OCI-LY1 (cell line): ENCODE results near the gene NKX1-1.

Experiments
- H2AFZ ChIP-seq: fragments of 200-600 bp; sonication (generic), shearing (Covaris generic); 2 replicates; pipeline ENCODE4 v1.6.0; 2014; ENCODE audit warnings: antibody characterized with exemption, mild to moderate bottlenecking, low read length
- H3F3A ChIP-seq: fragments of 200-600 bp; sonication (generic), shearing (Covaris generic); 2 replicates; pipeline ENCODE4 v1.6.0; 2014; ENCODE audit warnings: mild to moderate bottlenecking, antibody characterized with exemption, low read length, moderate library complexity; ENCODE audit not compliant: insufficient read depth
- H3K27ac ChIP-seq: fragments of 200-600 bp; sonication (generic); 2 replicates; pipeline ENCODE4 v1.5.1; 2014; ENCODE audit warnings: low read length, mixed run types, mild to moderate bottlenecking, low read depth; ENCODE audit not compliant: poor library complexity, severe bottlenecking
- H3K27me3 ChIP-seq: fragments of 200-600 bp; sonication (generic); 2 replicates; pipeline ENCODE4 v1.6.0; 2014; ENCODE audit warnings: antibody characterized with exemption, mild to moderate bottlenecking, low read length, moderate library complexity; ENCODE audit not compliant: insufficient read depth
- H3K36me3 ChIP-seq: fragments of 200-600 bp; sonication (generic); 2 replicates; pipeline ENCODE4 v1.6.1; 2014; ENCODE audit warnings: mild to moderate bottlenecking, antibody characterized with exemption, low read length, moderate library complexity, mixed read lengths; ENCODE audit not compliant: insufficient read depth
- H3K4me1 ChIP-seq: fragments of 200-600 bp; sonication (generic); 2 replicates; pipeline ENCODE4 v1.5.1; 2014; ENCODE audit warnings: mild to moderate bottlenecking, low read length, moderate library complexity; ENCODE audit not compliant: insufficient read depth, severe bottlenecking
- H3K4me2 ChIP-seq: fragments of 200-600 bp; sonication (generic), shearing (Covaris generic); 2 replicates; pipeline ENCODE4 v1.6.1; 2014; ENCODE audit warnings: low read length
- H3K4me3 ChIP-seq: fragments of 200-600 bp; sonication (generic); 2 replicates; pipeline ENCODE4 v1.5.1; 2014; ENCODE audit warnings: low read length, low read depth, mild to moderate bottlenecking, mixed read lengths; ENCODE audit not compliant: poor library complexity, severe bottlenecking
- H3K79me2 ChIP-seq: fragments of 200-600 bp; shearing (Covaris generic); 2 replicates; pipeline ENCODE4 v1.6.1; 2016; ENCODE audit warnings: mixed run types, low read length, mixed read lengths; ENCODE audit not compliant: insufficient read depth
- H3K9ac ChIP-seq: fragments of 200-600 bp; sonication (generic), shearing (Covaris generic); 2 replicates; pipeline ENCODE4 v1.6.1; 2014; ENCODE audit warnings: mild to moderate bottlenecking, low read length, mixed read lengths
- H3K9me2 ChIP-seq: fragments of 200-600 bp; sonication (generic), shearing (Covaris generic); 2 replicates; pipeline ENCODE4 v1.6.1; 2014; ENCODE audit warnings: low read depth, mild to moderate bottlenecking, low read length, mixed read lengths
- H3K9me3 ChIP-seq: fragments of 200-600 bp; shearing (Covaris generic); 2 replicates; pipeline ENCODE4 v1.6.1; 2014; ENCODE audit warnings: low read length, mixed read lengths
- H4K20me1 ChIP-seq: fragments of 200-600 bp; sonication (generic), shearing (Covaris generic); 2 replicates; pipeline ENCODE4 v1.6.0; 2016; ENCODE audit warnings: mild to moderate bottlenecking, low read length; ENCODE audit not compliant: insufficient read depth
- EZH2 ChIP-seq: fragments of 200-600 bp; sonication (generic), shearing (Covaris generic); IDR thresholded peaks from 2 replicates; pipeline ENCODE4 v1.8.0; 2017; ENCODE audit warnings: borderline replicate concordance, mixed run types, mild to moderate bottlenecking, antibody characterized with exemption, low read length, moderate library complexity, mixed read lengths
- TF ChIP-seq, protein P1 (sequence below): fragments of 200-600 bp; sonication (generic), shearing (Covaris generic); IDR thresholded peaks from 2 replicates; pipeline ENCODE4 v1.5.1; 2017; ENCODE audit warnings: mild to moderate bottlenecking, antibody characterized with exemption, low read length, moderate library complexity, mixed read lengths

Gene NKX1-1

DNA sequence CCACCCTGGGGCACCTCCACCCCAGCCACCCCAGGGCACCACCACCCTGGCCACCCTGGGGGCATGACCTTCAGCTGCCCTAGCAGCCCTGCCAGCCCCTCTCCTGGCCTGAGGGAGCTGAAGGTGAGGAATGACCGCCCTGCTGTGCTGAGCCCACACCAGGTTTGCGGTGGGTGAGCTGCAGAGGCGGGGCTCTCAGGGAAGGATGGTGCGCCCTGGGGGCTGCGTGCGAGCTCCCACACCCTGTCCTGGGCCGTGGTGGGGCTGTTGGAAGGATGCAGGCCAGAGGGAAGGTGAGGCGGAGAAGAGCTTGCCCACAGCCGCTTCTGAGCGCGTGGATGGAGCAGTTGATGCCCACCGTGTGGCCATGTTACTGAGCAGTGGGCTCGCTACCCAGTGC is 41.5 kb downstream of the NKX1-1 start:
- Histone ChIP-seq H3K9me3 (no peaks in the 10 kb centered on the region), H3K36me3 (no peaks in the 10 kb centered on the region)

DNA sequence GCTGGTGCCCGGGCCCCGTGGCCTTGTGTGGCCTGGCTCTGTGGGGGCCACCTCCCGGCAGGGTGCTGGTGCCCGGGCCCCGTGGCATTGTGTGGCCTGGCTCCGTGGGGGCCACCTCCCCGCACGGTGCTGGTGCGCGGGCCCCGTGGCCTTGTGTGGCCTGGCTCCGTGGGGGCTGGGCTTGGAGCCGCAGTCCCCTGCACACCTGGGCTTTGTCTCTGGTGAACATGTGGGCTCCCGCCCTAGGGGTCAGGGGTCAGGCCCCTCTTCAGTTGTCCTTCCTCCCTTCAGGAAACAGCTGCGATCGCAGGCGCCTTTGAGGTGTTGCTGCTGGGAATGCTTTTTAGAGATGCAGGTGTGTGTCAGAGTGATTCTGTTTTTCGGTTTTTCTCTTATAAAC is 42.0 kb downstream of the NKX1-1 start:
- Histone ChIP-seq H3K9me3 (no peaks in the 10 kb centered on the region), H2AFZ (no peak overlapping the region), H3K9me2 (no peaks in the 10 kb centered on the region), H4K20me1 (no peaks in the 10 kb centered on the region), H3K79me2 (no peaks in the 10 kb centered on the region), H3K4me2 (no peak overlapping the region), H3K4me1 (no peaks in the 10 kb centered on the region), H3F3A (no peaks in the 10 kb centered on the region), H3K9ac (no peak overlapping the region), H3K27ac (no peak overlapping the region), H3K36me3 (no peaks in the 10 kb centered on the region), H3K4me3 (no peak overlapping the region), H3K27me3 (no peaks in the 10 kb centered on the region)
- no peak for TF ChIP-seq EZH2
- TF ChIP-seq, protein P1, sequence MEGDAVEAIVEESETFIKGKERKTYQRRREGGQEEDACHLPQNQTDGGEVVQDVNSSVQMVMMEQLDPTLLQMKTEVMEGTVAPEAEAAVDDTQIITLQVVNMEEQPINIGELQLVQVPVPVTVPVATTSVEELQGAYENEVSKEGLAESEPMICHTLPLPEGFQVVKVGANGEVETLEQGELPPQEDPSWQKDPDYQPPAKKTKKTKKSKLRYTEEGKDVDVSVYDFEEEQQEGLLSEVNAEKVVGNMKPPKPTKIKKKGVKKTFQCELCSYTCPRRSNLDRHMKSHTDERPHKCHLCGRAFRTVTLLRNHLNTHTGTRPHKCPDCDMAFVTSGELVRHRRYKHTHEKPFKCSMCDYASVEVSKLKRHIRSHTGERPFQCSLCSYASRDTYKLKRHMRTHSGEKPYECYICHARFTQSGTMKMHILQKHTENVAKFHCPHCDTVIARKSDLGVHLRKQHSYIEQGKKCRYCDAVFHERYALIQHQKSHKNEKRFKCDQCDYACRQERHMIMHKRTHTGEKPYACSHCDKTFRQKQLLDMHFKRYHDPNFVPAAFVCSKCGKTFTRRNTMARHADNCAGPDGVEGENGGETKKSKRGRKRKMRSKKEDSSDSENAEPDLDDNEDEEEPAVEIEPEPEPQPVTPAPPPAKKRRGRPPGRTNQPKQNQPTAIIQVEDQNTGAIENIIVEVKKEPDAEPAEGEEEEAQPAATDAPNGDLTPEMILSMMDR = no peak

More for the DNA sequence above, 41.5 kb downstream of the NKX1-1 start:
- no peak overlapping the region for H3K4me2 ChIP-seq
- H2AFZ ChIP-seq = no peak overlapping the region
- H3K27ac ChIP-seq = no peak overlapping the region
- TF ChIP-seq, protein P1 = no peak
- TF ChIP-seq EZH2 = no peak
- H3K9me2 ChIP-seq = no peaks in the 10 kb centered on the region
- H3K9ac ChIP-seq = no peak overlapping the region
- no peaks in the 10 kb centered on the region for H3K79me2 ChIP-seq
- H4K20me1 ChIP-seq = no peaks in the 10 kb centered on the region
- H3K27me3 ChIP-seq = no peaks in the 10 kb centered on the region
- H3K4me3 ChIP-seq = no peak overlapping the region
- H3K4me1 ChIP-seq = no peaks in the 10 kb centered on the region
- no peaks in the 10 kb centered on the region for H3F3A ChIP-seq

DNA sequence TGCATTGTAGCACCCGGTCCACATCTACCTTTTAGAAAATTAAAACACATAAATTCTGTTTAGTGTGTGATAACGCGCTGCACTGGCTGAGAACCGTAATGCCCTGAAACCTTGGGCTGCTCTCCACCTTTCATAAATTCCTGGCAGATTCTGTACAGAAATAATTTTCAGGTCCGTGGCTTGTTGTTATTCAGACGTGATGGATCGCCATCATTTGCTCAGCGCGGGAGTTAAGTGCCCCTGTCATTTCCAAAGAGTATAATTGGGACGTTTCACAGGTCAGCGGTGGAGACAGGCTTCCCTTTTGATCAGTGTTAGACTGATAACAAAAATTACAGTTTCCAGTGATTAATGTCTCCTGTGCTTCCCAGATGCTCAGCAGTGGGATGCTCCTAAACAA is 42.7 kb downstream of the NKX1-1 start:
- Histone ChIP-seq H3F3A (no peaks in the 10 kb centered on the region), H3K4me2 (no peak overlapping the region), H3K9ac (no peak overlapping the region), H3K9me2 (no peaks in the 10 kb centered on the region), H3K27ac (no peak overlapping the region), H3K9me3 (no peaks in the 10 kb centered on the region), H3K36me3 (no peaks in the 10 kb centered on the region), H3K4me3 (no peak overlapping the region), H2AFZ (no peak overlapping the region), H4K20me1 (no peaks in the 10 kb centered on the region), H3K4me1 (no peaks in the 10 kb centered on the region), H3K79me2 (no peaks in the 10 kb centered on the region), H3K27me3 (no peaks in the 10 kb centered on the region)
- no peak for TF ChIP-seq EZH2
- TF ChIP-seq, protein P1 = no peak
